HG03064 (cell line): ENCODE results near the gene SCN8A.

ENCODE experiments used
- ATAC-seq: cut with Tn5 transposase; IDR thresholded peaks from one replicate; pipeline ENCODE4 v1.9.1; 2021; ENCODE audit warnings: low read depth; ENCODE audit not compliant: unreplicated experiment

The SCN8A gene

DNA sequence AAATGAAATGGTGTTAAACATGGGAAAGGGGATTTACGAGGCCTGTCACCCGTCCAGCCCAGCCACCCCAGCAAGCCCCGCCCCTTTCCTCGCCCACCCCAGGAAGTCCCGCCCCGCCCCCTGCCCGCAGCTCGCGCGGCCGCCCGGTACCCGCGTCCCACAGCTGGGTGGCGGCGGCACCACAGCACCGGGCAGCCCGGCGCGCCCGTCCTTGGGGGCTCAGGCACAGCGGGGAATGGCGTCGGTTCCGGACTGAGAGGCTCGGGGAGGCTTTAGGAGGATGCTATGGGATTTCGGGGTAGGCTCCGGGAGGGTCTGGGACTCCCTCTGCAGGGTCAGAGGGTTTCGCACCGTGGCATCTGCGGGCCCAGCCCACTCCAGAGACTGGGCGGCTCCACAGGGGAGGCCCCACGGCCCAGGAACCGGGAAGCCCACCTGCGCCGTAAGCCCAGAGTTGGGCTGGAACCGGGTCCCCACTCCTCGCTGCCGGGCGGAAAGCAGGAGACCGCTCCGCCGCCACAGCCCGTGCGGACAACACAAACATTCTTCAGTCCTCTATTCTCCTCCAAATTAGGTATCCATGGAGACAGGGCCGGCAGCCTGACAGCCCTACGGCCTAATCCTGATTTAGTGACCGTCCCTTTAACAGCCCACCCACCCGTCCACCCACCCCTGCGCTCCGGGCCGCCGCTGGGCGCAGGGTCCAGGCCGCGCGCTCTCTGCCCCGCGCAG is 256.0 kb downstream of the SCN8A start:
- no peak for ATAC-seq

DNA sequence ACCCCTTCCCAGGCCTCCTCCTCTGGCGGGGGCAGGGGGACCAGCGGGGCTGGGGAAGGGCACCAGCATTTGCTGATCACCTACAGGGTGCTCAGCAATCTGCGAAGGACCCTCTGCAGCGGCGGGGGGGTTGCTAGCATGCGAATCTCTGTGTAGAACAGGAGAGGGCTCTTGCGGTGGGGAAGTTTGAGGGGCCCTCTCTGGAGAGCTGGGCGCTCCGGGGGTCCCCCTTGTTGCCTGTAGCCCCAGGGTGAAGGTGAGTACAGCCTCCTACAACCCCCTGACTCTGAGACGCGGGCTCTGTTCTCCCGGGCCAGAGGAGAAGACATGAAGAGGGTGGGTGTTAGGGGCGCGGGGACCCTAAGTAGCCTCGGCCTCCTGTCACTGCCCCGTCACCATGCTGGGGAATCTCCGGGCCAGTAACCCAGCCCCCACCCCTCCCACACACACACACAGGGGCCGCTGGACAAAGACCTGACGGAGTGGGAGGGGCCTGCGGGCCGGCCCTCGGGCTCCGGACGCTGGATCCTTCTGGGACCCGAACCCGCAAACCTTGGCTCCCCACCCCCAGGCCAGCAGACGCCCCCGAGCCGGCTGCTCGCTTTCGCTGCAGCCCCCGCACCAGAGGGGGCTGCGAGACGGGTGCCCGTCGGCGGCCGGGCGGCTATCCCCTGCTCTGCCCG is 256.8 kb downstream of the SCN8A start:
- ATAC-seq = no peak

DNA sequence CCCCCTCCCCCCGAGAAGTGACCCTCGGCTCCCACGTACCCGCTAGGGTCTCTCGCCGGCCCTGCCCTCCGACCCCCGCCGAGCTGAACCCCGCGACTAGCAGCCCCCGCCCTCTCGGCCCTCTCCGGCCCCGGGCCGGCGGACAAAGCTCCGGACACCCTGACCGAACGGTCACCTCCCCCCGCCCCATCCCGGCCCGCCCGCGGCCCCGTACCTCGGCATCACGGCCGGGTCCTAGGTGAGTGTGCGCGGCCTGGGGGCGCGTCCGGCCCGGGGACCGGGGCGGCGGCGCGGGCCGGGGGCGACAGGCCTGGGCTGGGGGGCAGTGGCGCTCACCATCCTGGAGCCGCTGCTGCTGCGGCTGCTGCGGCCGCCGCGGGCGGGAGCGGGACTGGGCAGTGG is 257.3 kb downstream of the SCN8A start, which contains the start of gene FIGNL2:
Gene FIGNL2 (minus strand): TSS at position 393 of the 402 bp plus-strand sequence. CDS start 26,305 bp downstream, outside the sequence.
- no peak for ATAC-seq

DNA sequence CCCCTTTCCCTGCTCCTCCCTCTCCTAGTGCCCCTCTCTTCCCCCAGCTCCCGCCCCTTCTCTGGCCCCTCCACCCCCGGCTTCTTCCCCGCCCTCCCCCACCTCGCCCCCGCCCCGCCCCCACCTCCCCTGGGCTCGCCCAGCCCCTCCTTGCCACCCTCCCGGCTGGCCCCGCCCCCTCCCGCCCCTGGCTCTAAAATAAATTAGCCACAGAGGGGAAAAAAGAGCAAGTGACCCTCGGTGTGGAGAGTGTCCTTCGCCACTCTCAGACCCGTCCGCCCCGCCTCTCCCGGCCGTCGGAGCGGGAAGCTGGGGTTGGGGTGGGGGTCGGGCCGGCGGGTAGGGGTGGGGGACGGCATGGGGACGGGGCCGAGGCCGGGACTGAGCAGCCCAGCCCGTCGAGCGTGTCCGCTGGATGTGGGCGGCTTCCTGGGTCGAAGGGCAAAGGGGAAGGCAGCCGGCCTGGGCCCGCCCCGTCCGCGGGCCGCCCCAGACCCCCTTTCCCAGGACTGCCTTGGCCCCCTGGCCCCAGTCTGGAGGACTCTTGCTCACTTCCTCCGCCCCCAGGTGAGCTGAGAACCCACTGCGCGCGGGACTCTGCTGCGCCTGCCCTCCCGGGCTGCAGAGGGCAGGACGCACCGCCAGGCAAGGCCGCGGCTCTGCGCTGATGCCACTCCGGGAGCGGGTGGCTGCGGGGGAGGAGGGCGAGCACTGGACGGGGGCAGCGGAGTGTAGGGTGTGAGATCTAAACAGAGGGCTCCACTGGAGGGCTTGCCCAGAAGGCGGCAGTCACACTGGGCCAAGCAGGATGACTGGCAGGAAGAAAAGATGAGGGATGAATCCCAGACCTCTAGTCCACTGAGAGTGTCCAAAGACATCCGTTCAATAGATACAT is 258.1 kb downstream of the SCN8A start:
- ATAC-seq = no peak

DNA sequence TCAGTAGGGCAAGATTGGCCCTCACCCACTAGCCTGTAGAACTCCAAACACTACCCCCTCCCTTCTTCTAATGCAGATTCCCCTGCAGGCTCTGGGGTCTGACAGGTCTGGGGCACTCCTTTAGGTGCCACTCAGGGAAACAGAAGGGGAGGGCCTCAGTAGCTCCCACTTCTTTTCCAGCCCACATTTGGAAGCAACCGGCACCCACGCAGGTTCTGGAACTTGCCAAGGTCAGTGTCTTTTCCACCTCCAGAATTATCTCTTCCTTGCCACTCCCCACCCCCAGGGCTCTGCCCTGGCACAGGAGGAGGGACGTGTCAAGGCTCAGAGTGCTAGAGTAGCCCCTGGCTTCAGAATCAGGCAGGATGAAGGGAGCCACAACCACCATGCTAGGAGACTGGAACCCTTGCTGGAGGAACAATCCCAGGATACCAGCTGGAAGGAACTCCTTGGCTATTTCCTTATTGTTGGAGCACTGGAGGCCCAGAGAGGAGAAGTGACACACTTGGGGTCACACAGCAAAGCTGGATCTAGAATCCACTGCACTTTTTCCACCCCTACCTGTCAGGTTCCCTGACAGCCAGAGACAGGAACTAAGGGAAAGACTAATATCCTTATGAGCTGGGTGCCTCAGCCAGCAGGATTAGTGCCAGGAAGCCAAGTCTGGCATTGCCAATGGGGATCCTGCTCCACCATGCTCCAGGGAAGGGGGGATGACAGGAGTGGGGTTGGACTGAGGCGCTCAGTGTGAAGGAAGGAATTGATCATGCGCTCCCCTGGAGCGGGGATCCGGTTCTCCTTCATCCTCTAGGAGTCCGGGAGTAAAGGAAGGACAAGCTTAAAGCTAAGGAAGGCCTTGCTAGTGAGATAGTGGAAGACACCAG is 259.3 kb downstream of the SCN8A start:
- no peak for ATAC-seq

DNA sequence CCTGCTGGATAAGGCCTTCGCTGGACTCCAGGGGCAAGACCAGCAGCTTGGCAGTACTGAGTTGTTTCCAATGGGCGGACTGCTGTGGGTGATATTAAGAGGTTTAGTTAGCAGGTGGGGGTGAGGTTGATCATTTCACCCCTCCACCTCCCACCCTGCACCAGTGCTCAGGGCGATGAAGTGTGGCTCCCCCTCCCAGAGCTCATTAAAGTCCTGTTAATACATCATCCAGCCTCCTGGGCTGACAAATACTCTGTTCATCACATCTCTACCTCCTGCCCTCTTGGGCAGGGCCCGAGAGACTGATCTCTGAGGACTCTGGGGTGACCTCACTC is 259.9 kb downstream of the SCN8A start:
- no peak for ATAC-seq

DNA sequence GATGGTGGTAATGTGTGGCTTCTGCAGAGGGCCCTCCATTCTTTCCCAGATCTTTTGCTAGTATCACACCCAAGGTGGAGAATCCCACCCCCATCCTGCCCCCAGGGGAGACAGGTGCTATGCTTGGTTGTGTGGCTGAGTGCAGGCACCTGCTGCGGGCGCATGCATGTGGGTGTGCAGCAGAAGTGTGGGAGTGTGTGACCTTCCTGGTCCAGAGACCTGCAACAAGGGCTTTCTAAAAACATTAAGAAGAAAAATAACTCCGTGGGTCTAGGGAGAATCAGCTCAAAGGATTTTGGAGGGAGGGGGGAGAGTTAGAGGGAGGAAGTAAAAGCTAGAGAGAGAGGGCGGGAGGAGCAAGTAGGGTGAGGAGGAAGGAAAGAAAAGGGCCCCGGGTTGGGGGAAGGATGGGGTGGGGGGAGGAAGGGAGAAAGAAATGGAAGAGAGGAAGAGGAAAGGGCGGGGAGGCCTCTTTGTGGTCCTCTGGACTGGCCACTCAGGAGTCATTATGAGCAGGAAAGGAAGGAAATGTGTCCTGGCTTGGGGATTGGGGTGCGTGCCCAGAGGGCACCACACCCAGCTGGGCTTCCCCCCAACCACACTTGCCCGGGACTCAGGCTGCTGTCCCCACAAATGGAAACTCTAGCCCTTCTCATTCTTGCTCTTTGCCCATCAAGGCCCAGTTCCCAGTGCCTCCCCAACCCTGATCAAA is 260.5 kb downstream of the SCN8A start:
- no peak for ATAC-seq

DNA sequence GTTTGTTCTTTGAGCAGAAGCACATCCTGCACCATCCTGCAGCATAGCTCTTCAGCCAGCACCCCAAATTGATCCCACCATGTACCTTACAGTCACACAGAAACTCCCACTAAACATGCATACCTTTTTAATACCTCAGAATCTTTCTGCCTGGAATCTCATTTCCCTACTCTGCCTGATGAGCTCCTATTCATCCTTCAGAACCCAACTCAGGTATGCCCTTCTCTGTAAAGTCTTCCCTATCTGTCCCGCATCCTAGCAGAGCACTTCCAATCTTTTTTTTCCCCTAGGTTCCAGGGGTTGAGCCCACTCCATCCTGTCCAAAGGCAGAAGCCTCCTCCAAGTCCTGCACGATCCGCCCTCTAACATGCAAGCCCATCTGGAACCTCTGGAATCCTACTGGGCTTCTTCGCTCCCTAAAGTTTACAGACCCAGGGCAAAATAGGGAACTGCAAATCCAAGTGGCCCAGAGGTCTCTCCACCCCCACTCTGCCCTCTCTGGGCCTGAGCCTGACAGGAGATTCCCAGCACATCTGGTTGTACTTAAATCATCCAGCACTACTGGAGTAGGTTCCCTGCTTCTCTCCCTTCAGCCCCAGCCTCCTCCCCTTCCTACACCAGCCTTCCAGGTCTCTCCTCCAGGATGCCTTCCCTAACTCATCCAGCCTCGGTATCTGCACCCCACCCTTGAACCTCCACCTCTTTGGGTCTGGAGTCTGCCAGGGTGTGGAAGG is 261.5 kb downstream of the SCN8A start:
- ATAC-seq = no peak

DNA sequence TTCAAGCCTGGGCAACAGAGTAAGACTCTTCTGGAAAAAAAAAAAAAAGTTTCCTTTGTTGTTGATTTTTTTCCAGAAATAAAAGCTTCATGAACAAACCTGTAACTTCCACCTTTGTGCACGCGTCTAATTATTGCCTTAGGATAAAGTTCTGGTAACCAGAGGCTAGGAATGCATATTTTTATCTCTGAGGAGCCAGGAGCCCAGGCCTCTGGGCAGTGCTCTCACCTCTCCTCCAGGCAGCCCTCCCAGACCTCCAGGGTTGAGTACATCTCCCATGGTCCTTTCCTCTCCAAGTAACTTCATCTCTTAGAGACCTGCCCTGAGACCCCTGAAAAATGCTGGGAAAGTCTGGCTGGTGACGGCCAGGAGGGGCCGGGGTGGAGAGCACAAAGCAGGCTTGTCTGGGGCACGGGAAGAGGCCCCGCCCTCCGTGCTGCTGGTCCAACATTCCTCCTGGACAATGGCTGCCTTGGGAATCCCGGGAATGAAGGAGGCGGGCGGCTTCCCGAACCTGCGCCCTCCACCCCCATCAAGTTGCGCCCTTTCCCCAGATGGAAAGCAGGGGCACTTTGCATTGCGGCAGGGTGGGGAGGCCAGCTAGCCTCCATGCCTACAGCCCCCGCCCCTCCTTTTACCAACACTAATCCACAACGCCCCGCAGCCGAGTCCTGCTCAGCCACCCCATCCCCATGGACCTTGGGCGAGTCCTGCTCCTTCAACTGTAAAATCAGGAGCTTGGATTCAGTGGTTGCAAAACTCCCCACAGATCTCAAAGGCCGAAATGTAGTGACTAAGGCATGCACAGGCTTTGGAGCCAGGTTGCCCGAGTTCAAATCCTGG is 264.8 kb downstream of the SCN8A start:
- no peak for ATAC-seq

DNA sequence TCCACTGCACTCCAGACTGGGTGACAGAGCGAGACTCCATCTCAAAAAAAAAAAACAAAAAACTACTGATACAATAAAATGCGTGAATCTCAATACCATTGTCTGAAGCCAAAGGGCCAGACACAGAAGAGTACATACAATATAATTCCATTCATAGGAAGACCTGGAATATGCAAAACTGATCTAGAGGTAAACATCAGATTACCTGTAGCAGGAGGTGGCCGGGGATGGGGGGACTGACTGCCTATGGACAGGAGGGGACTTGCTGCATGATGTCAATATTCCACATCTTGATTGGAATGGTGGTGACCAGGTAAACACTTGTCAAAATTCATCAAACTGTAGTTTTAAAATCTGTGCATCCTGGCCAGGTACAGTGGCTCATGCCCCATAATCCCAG is 270.0 kb downstream of the SCN8A start:
- no peak for ATAC-seq
